Activated gamma-delta T cell treated with anti-CD3 and anti-CD28 coated beads, Interleukin-2, amount 50 U/mL, for 16 hours (primary cell): ENCODE data around the gene POLR1A.
A peak's percentile ranks its signal among the peaks of the same experiment; 100 is the strongest.

Experiments used
- DNase-seq: peaks from one replicate; pipeline ENCODE4 v3.0.0-alpha.2; 2020; ENCODE audit warnings: low read depth

POLR1A gene

GRCh38 chr2:86064006-86064405 is 41.7 kb downstream of the POLR1A start:
- no peak for DNase-seq

GRCh38 chr2:86062043-86062442 is 43.6 kb downstream of the POLR1A start:
- no peak for DNase-seq

GRCh38 chr2:86056590-86057331 is 48.9 kb downstream of the POLR1A start:
- no peak for DNase-seq

GRCh38 chr2:86055314-86055713 is 50.4 kb downstream of the POLR1A start:
- no peak for DNase-seq

- no peak for DNase-seq
These were observed 51.1 kb downstream of the POLR1A start for GRCh38 chr2:86054535-86055082.

- DNase-seq = no peak
These were observed 52.5 kb downstream of the POLR1A start for GRCh38 chr2:86053166-86053565.

- no peak for DNase-seq
These were observed 53.0 kb downstream of the POLR1A start for GRCh38 chr2:86052676-86053075.

- no peak for DNase-seq
These were observed 53.4 kb downstream of the POLR1A start for GRCh38 chr2:86052265-86052664.

GRCh38 chr2:86050301-86050700 is 55.4 kb downstream of the POLR1A start:
- no peak for DNase-seq

- DNase-seq = no peak
These were observed 56.2 kb downstream of the POLR1A start for GRCh38 chr2:86049529-86049928.

- DNase-seq = no peak
These were observed 56.8 kb downstream of the POLR1A start for GRCh38 chr2:86048888-86049287.

GRCh38 chr2:86048383-86048701 is 57.3 kb downstream of the POLR1A start:
- no peak for DNase-seq

GRCh38 chr2:86047575-86048382 is 57.9 kb downstream of the POLR1A start:
- DNase-seq = no peak

GRCh38 chr2:86045541-86045940 is 60.1 kb downstream of the POLR1A start:
- no peak for DNase-seq

GRCh38 chr2:86044614-86045013 is 61.1 kb downstream of the POLR1A start:
- no peak for DNase-seq

- DNase-seq = no peak
These were observed 61.6 kb downstream of the POLR1A start for GRCh38 chr2:86044045-86044444.

- no peak for DNase-seq
These were observed 63.2 kb downstream of the POLR1A start for GRCh38 chr2:86042256-86043168.

GRCh38 chr2:86039963-86040655 is 65.6 kb downstream of the POLR1A start:
- no peak for DNase-seq

- no peak for DNase-seq
These were observed 66.3 kb downstream of the POLR1A start for GRCh38 chr2:86039178-86039962.

GRCh38 chr2:86038291-86039081 is 67.2 kb downstream of the POLR1A start:
- peak; percentile 54 for DNase-seq
